ENCODE measurements around the gene NDOR1.
A peak's percentile ranks its signal among the peaks of the same experiment; 100 is the strongest.
"Not testable (repeated sequence)": the region's sequence is repeated elsewhere in the genome, so short reads cannot be mapped to it uniquely, and the experiment has no call there.

Gene NDOR1

DNA sequence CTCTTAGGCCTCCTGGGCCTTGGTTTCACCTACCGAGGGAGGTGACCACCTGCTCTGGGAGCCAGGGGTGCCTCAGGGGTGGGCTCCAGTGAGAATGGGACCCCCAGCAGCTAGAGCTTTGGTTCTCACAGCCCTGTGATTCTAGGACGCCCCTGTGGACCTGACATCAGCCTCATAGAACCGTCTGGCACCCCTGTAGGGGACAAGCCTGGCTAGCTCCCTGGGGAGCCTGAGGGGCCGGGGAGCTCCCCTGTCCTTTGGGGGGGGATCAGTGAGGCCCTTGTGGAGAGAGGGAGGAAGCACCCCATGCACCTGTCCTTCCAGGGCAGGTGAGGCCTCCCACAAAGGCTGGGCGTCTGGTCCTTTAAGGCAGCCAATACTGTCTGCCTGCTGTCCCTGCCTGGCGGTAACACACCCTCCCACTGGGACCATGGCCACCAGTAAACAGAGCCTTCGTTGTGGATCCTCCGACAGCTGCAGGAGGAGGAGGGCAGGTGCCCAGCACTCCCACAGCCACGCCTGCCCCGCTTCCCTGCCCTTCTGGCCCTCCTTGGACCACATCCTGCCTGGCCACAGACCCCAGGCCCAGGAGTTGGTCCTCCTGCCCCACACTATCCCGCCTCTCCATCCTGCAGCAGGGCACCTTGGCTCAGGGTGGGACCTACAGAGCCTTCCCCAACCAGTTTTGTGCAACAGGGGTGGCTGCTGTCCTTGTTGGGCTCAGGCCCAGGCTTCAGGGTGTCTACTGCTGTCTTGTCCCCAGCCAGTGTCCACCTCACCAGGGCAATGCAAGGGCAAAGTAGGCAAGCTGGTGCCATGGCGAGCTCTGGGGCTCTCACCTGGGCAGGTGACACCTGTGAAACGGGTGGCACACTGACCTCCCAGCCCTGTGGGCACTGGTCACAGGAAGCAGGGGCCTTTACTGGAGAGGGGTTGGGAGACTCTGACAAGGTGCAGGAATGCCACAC lies 32.5 kb downstream of the NDOR1 start:
- Mint-ChIP-seq H3K27ac (peak overlapping the region; percentile 23 to 51 (median 40)), H3K36me3 (ENCODE audit: low read depth) (peaks cover 10% of the 10 kb centered on the region), H3K4me3 (peak overlapping the region; percentile 54 to 70 (median 56)), H3K27me3 (ENCODE audit: low read depth) (peaks cover 5% of the 10 kb centered on the region), H3K9me3 (no peaks in the 10 kb centered on the region), H3K4me1 (peaks cover 31% of the 10 kb centered on the region)
- TF ChIP-seq, protein P1, sequence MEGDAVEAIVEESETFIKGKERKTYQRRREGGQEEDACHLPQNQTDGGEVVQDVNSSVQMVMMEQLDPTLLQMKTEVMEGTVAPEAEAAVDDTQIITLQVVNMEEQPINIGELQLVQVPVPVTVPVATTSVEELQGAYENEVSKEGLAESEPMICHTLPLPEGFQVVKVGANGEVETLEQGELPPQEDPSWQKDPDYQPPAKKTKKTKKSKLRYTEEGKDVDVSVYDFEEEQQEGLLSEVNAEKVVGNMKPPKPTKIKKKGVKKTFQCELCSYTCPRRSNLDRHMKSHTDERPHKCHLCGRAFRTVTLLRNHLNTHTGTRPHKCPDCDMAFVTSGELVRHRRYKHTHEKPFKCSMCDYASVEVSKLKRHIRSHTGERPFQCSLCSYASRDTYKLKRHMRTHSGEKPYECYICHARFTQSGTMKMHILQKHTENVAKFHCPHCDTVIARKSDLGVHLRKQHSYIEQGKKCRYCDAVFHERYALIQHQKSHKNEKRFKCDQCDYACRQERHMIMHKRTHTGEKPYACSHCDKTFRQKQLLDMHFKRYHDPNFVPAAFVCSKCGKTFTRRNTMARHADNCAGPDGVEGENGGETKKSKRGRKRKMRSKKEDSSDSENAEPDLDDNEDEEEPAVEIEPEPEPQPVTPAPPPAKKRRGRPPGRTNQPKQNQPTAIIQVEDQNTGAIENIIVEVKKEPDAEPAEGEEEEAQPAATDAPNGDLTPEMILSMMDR (IDR thresholded peaks at IDR 0.05; ENCODE audit: unreplicated experiment in 3 of 3): no peak

DNA sequence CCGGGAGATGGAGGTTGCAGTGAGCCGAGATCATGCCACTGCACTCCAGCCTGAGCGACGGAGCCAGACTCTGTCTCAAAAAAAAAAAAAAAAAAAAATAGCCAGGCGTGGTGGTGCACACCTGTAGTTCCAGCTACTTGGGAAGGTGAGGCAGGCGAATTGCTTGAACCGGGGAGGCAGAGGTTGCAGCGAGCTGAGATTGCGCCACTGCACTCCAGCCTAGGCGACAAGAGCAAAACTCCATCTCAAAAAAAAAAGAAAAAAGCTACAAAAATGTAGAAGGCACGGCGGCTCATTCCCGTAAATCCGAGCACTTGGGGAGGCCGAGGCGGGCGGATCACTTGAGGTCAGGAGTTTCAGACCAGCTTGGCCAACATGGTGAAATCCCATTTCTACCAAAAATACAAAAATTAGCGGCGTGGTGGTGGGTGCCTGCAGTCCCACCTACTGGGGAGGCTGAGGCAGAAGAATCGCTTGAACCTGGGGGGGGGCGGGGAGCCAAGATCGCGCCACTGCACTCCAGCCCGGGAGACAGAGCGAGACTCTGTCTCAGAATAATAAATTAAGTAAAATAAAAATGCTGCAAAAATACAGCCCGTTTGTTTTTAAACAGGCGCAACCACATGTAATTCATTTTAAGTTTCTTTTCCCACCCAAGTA lies 34.2 kb downstream of the NDOR1 start:
- not testable (repeated sequence) for H3K27me3 Mint-ChIP-seq (ENCODE audit: low read depth); H3K9me3 Mint-ChIP-seq
- peaks cover 38% of the 10 kb centered on the region for H3K4me1 Mint-ChIP-seq
- peaks cover 19% of the 10 kb centered on the region for H3K36me3 Mint-ChIP-seq (ENCODE audit: low read depth)
- H3K27ac Mint-ChIP-seq: peak overlapping the region in 2 of 3 experiments; percentile 69 to 84
- H3K4me3 Mint-ChIP-seq: peak overlapping the region; percentile 79 to 86 (median 84)

DNA sequence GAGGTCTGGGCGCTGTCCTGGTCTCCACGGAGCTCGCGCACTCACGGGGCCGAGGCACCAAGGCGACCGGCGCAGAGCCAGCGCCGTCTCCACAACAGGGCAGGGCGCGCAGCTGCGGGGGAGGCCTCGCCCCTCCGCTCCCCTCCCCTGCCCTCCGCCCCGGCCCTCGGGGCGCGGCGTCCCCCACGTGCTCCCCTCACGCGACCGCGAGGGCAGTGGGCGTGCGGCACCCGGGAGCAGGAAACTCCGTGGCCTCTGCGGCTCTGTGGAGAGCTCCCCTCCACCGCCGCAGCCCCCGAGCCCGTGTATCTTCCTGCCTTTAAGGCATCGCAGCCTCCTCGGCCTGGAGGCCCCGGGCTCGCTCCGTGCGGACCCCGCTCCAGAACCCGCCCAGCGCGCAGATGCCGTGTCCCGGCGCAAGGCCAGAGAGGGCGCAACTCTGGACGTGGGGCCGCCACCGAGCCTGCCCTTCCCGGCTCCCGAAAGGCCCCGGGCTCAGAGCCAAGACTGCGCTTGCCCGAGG lies 34.9 kb downstream of the NDOR1 start:
- peak overlapping the region; percentile 79 to 86 (median 84) for H3K4me3 Mint-ChIP-seq
- no peaks in the 10 kb centered on the region for H3K27me3 Mint-ChIP-seq (ENCODE audit: low read depth)
- H3K36me3 Mint-ChIP-seq (ENCODE audit: low read depth): peaks cover 19% of the 10 kb centered on the region
- H3K9me3 Mint-ChIP-seq: no peaks in the 10 kb centered on the region
- peak overlapping the region; percentile 69 to 84 (median 73) for H3K27ac Mint-ChIP-seq
- peaks cover 34% of the 10 kb centered on the region for H3K4me1 Mint-ChIP-seq
- TF ChIP-seq, protein P1 (IDR thresholded peaks at IDR 0.05; ENCODE audit: unreplicated experiment in 3 of 3): no peak

- H3K36me3 Mint-ChIP-seq (ENCODE audit: low read depth): peaks cover 19% of the 10 kb centered on the region
- peak within 1 kb of the TSS; percentile 73 to 95 (median 94) for H3K27ac Mint-ChIP-seq
These were observed 35.5 kb downstream of the NDOR1 start, which contains the start of gene TUBB4B for GRCh38 chr9:137240841-137241489. Gene TUBB4B, plus strand, starts transcription at chr9:137241287. Its CDS starts 74 bp downstream, at chr9:137241361.

GRCh38 chr9:137241490-137242268 lies 36.2 kb downstream of the NDOR1 start:
- peak overlapping the region; percentile 73 to 95 (median 74) for H3K27ac Mint-ChIP-seq

More at GRCh38 chr9:137240841-137241489, 35.5 kb downstream of the NDOR1 start, which contains the start of gene TUBB4B:
- H3K27me3 Mint-ChIP-seq (ENCODE audit: low read depth): no peaks in the 10 kb centered on the region
- peaks cover 34% of the 10 kb centered on the region for H3K4me1 Mint-ChIP-seq
- TF ChIP-seq, protein P1 (IDR thresholded peaks at IDR 0.05; ENCODE audit: unreplicated experiment in 3 of 3): no peak
- H3K9me3 Mint-ChIP-seq: no peaks in the 10 kb centered on the region
- peak within 1 kb of the TSS; percentile 89 to 96 (median 93) for H3K4me3 Mint-ChIP-seq

More at GRCh38 chr9:137241490-137242268, 36.2 kb downstream of the NDOR1 start:
- H3K9me3 Mint-ChIP-seq: no peaks in the 10 kb centered on the region
- TF ChIP-seq, protein P1 (IDR thresholded peaks at IDR 0.05; ENCODE audit: unreplicated experiment in 3 of 3): no peak
- peak overlapping the region; percentile 89 to 96 (median 93) for H3K4me3 Mint-ChIP-seq
- H3K36me3 Mint-ChIP-seq (ENCODE audit: low read depth): peaks cover 19% of the 10 kb centered on the region
- H3K4me1 Mint-ChIP-seq: peaks cover 34% of the 10 kb centered on the region
- H3K27me3 Mint-ChIP-seq (ENCODE audit: low read depth): no peaks in the 10 kb centered on the region
